Ectodermal cell (in vitro differentiated cells): ENCODE results near the gene RXRA.

Source experiments
- H3K27ac ChIP-seq: 2 replicates; pipeline ENCODE4 v1.7.0; 2013; ENCODE audit warnings: mild to moderate bottlenecking, low read depth, low read length; ENCODE audit not compliant: insufficient read depth, poor library complexity, severe bottlenecking
- H3K27me3 ChIP-seq: 2 replicates; pipeline ENCODE4 v1.7.0; 2013; ENCODE audit warnings: mild to moderate bottlenecking, low read length; ENCODE audit not compliant: insufficient read depth, control insufficient read depth, poor library complexity, severe bottlenecking
- H3K36me3 ChIP-seq: one replicate; pipeline ENCODE4 v1.7.0; 2013; ENCODE audit warnings: low read length; ENCODE audit not compliant: control insufficient read depth, insufficient read depth
- H3K4me1 ChIP-seq: one replicate; pipeline ENCODE4 v1.7.0; 2013; ENCODE audit warnings: low read length; ENCODE audit not compliant: control insufficient read depth, insufficient read depth
- H3K4me3 ChIP-seq: 2 replicates; pipeline ENCODE4 v1.7.0; 2013; ENCODE audit warnings: low read depth, low read length, control low read depth; ENCODE audit not compliant: insufficient read depth
- H3K9me3 ChIP-seq: 2 replicates; pipeline ENCODE4 v1.7.0; 2013; ENCODE audit warnings: mild to moderate bottlenecking, low read length, moderate library complexity; ENCODE audit not compliant: control insufficient read depth
- WGBS, 2 experiments: methylation state at CpG; one replicate each; pipeline ENCODE4 v1.1.7; 2013; ENCODE audit warnings: missing lambda C conversion rate in 2 of 2; 5-methylcytosine and 5-hydroxymethylcytosine counted together

The RXRA gene

GRCh38 chr9:134345737-134346136, 19.5 kb downstream of the RXRA start:
- 94% methylated on average over 12 of the region's 12 CpGs for WGBS, 2 experiments
- H3K9me3 ChIP-seq: no peaks in the 10 kb centered on the region

GRCh38 chr9:134346151-134346550, 19.9 kb downstream of the RXRA start:
- Histone ChIP-seq H3K4me3 (no peak overlapping the region), H3K4me1 (peaks cover 28% of the 10 kb centered on the region), H3K36me3 (no peaks in the 10 kb centered on the region), H3K27me3 (no peaks in the 10 kb centered on the region), H3K27ac (no peak overlapping the region), H3K9me3 (no peaks in the 10 kb centered on the region)
- WGBS, 2 experiments: 76 to 77% methylated on average over 14 of the region's 14 CpGs

More at GRCh38 chr9:134345737-134346136, 19.5 kb downstream of the RXRA start:
- no peak overlapping the region for H3K4me3 ChIP-seq
- H3K27me3 ChIP-seq: no peaks in the 10 kb centered on the region
- peaks cover 26% of the 10 kb centered on the region for H3K4me1 ChIP-seq
- no peaks in the 10 kb centered on the region for H3K36me3 ChIP-seq
- H3K27ac ChIP-seq: no peak overlapping the region

- Histone ChIP-seq H3K9me3 (no peaks in the 10 kb centered on the region), H3K27me3 (no peaks in the 10 kb centered on the region), H3K36me3 (no peaks in the 10 kb centered on the region), H3K27ac (no peak overlapping the region), H3K4me1 (peaks cover 28% of the 10 kb centered on the region), H3K4me3 (no peak overlapping the region)
- 93 to 94% methylated on average over 21 of the region's 21 CpGs for WGBS, 2 experiments
Observed at GRCh38 chr9:134346840-134347583, 20.8 kb downstream of the RXRA start.

GRCh38 chr9:134347996-134348395, 21.7 kb downstream of the RXRA start:
- Histone ChIP-seq H3K9me3 (no peaks in the 10 kb centered on the region), H3K27me3 (no peaks in the 10 kb centered on the region), H3K27ac (no peak overlapping the region), H3K36me3 (no peaks in the 10 kb centered on the region), H3K4me1 (peaks cover 28% of the 10 kb centered on the region), H3K4me3 (no peak overlapping the region)
- WGBS, 2 experiments: 93 to 96% methylated on average over 10 of the region's 10 CpGs

- Histone ChIP-seq H3K4me1 (peaks cover 29% of the 10 kb centered on the region), H3K4me3 (no peak overlapping the region), H3K36me3 (no peaks in the 10 kb centered on the region), H3K9me3 (no peaks in the 10 kb centered on the region), H3K27ac (no peak overlapping the region), H3K27me3 (no peaks in the 10 kb centered on the region)
- 93 to 96% methylated on average over 30 of the region's 30 CpGs for WGBS, 2 experiments
Observed at GRCh38 chr9:134348404-134349155, 22.3 kb downstream of the RXRA start.

GRCh38 chr9:134349936-134350335, 23.7 kb downstream of the RXRA start:
- H3K4me1 ChIP-seq: peaks cover 34% of the 10 kb centered on the region
- no peak overlapping the region for H3K4me3 ChIP-seq
- no peaks in the 10 kb centered on the region for H3K27me3 ChIP-seq
- H3K9me3 ChIP-seq: no peaks in the 10 kb centered on the region
- WGBS, 2 experiments: 90 to 93% methylated on average over 9 of the region's 9 CpGs
- no peak overlapping the region for H3K27ac ChIP-seq
- H3K36me3 ChIP-seq: no peaks in the 10 kb centered on the region

- peaks cover 39% of the 10 kb centered on the region for H3K4me1 ChIP-seq
Observed at GRCh38 chr9:134350416-134350994, 24.2 kb downstream of the RXRA start.

GRCh38 chr9:134351606-134352176, 25.4 kb downstream of the RXRA start:
- Histone ChIP-seq H3K9me3 (no peaks in the 10 kb centered on the region), H3K27ac (no peak overlapping the region), H3K27me3 (no peaks in the 10 kb centered on the region), H3K36me3 (no peaks in the 10 kb centered on the region), H3K4me1 (peaks cover 31% of the 10 kb centered on the region), H3K4me3 (no peak overlapping the region)
- WGBS, 2 experiments: 93 to 95% methylated on average over 29 of the region's 29 CpGs

More at GRCh38 chr9:134350416-134350994, 24.2 kb downstream of the RXRA start:
- H3K27me3 ChIP-seq: no peaks in the 10 kb centered on the region
- H3K4me3 ChIP-seq: no peak overlapping the region
- H3K9me3 ChIP-seq: no peaks in the 10 kb centered on the region
- no peaks in the 10 kb centered on the region for H3K36me3 ChIP-seq
- 74 to 78% methylated on average over 20 of the region's 20 CpGs for WGBS, 2 experiments
- H3K27ac ChIP-seq: no peak overlapping the region

GRCh38 chr9:134352247-134352933, 26.1 kb downstream of the RXRA start:
- Histone ChIP-seq H3K27me3 (no peaks in the 10 kb centered on the region), H3K27ac (no peak overlapping the region), H3K4me3 (no peak overlapping the region), H3K36me3 (no peaks in the 10 kb centered on the region), H3K4me1 (peaks cover 31% of the 10 kb centered on the region), H3K9me3 (no peaks in the 10 kb centered on the region)
- WGBS, 2 experiments: 89 to 90% methylated on average over 18 of the region's 18 CpGs
